OCI-M1 (cell line): Measurements from ENCODE around the gene ZDHHC14.

ENCODE experiments used
- DNase-seq: peaks from one replicate; lab custom pipeline; 2025; lab: John Stamatoyannopoulos, UW

The ZDHHC14 gene

DNA sequence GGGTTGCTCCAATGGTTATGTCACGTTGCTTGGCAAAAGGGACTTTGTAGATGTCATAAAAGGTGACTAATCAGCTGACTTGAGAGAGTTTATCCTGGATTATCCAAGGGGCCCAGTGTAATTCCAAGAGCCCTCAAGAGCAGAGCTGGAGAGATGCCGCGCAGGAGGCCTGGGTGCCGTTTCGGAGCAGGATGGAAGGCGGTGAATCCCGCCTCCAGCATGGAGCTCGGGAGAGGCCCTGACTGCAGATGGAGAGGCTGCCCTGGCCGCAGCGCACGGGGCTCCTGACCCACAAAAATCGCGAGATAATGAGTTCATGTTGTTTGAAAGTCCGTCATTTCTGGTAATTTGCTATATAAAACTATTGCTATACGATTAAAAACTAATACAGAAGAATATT is 219.8 kb downstream of the ZDHHC14 start:
- DNase-seq: no peak

DNA sequence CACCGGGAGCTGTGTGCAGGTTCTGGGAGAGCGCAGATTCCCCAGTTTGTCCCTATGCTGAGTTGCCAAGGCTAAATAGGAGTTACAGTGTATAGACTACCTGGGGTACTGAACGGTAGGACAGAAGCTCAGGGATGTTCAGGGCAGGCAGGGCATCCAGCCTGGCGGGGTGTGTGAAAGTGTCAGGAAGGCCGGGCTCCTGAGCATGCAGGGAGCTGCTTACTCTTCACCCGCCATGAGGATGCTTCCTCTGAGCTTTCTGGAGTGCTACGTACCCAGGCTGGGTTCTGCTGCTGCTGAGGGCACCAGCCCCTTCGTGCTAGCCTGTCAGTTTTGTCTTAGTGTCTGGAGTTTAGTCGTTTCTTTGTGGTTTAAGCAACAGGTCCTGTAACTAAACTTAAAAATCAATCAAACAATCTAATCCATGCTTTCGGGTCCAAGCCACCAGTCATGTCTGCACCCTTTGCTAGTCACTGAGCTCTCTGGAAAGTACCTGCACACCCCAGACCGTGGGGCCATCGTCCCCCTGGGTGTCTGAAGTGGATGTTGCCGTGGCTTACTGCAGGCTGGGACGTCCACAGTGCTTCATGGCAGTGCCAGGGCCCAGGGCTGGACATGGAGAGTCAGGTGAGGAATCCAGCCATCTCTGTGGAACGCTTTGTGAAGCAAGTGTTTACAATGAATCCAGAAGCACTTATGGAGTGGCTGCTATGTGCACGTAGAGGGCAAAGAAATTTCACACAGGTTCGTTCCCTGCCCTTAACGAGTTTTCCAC is 221.7 kb downstream of the ZDHHC14 start:
- no peak for DNase-seq

- DNase-seq: no peak
These were observed 222.4 kb downstream of the ZDHHC14 start for GRCh38 chr6:157603314-157603940.

DNA sequence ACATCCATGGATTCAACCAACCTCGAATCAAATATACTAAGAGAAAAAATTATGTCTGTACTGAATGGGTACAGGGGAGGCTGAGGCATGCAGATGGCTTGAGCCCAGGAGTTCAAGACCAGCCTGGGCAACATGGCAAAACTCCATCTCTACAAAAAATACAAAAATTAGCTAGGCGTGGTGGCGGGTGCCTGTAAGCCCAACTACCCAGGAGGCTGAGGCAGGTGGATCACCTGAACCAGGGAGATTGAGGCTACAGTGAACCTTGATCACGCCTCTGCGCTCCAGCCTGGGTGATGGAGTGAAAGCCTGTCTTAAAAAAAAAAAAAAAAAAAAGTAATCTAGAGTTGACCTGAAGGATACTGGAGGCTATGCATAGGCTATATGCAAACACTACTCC is 223.0 kb downstream of the ZDHHC14 start:
- DNase-seq: no peak

DNA sequence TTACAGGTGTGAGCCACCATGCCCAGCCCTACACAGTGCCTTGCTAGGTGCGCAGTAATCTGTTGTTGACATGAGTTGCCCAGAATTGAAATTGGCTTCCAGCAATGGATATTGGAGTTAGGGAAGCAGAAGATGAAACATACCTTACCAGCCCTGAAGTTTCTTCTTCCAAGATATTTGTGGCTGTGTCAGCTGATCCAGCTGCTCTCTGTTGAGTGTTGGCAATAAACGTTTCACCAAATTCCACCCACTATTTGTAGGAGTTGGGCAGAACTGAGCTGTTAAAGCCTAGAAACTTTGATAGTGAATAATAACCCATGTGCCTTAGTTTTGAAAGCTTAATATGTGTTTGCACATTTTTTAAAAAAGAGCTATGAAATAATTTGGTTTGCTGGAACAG is 223.8 kb downstream of the ZDHHC14 start:
- DNase-seq: no peak

- no peak for DNase-seq
These were observed 224.5 kb downstream of the ZDHHC14 start for GRCh38 chr6:157605484-157605883.

DNA sequence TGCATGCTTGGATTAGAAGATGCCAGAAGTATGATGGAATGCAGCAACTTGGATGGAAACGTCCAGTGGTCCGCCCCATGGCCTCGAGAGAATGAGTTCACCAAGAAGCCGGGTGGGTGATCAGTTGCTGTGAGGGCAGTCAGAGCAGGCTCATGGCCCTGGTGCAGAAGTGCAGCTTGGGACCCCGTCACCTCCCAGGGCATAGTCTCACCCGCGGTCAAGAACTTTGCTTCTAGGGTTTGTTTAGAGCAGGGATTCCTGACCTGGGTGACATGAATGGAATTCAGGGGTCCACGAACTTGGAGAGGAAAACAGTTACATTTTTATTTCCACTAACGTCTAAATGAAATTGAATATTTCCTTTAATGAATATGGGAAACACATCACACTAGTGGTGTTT is 225.5 kb downstream of the ZDHHC14 start:
- DNase-seq: no peak

DNA sequence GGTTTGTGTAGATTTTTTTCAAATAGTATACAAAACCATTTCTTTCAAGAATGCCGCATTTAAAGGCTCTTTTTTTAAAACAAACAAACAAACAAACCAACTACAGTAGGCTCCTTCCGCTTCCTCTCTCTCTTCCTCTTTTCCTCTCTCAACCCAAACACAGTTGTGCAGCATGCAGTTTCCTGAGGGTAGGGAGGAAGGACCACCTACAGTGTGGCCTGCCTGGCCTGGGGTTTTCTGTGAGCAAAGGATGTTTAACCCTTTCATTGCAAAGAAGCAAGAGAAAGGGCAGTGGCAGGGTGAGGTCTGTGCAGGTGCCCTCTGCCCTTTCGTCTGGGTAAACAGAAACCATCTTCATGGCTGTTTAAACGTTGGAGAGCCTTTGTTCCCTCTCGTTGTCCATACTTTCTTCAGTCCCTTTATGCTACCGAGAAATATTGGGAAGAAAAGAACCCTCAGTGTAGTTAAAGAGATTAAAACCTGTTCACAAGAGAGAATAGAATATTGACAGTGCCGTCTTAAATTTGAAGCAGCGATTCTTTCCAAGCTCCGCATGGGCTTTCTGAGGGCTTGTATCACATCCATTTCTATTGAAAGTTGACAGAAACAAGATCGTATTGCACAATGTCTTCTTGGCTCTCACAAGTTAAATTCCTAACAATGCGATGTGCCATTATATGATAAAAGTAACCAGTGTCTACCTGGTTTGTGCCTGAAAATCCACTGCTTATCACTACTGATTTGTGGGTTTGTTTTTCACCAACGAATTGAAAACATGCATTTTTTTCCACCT is 226.5 kb downstream of the ZDHHC14 start:
- no peak for DNase-seq

GRCh38 chr6:157608221-157609075 is 227.5 kb downstream of the ZDHHC14 start:
- DNase-seq: no peak

- DNase-seq: no peak
These were observed 228.1 kb downstream of the ZDHHC14 start for GRCh38 chr6:157609117-157609516.

GRCh38 chr6:157609556-157609955 is 228.6 kb downstream of the ZDHHC14 start:
- no peak for DNase-seq

- DNase-seq: no peak
These were observed 229.5 kb downstream of the ZDHHC14 start for GRCh38 chr6:157610451-157610999.

- DNase-seq: no peak
These were observed 230.4 kb downstream of the ZDHHC14 start for GRCh38 chr6:157611406-157611805.

GRCh38 chr6:157613011-157613522 is 232.1 kb downstream of the ZDHHC14 start:
- peak; percentile 24 for DNase-seq

DNA sequence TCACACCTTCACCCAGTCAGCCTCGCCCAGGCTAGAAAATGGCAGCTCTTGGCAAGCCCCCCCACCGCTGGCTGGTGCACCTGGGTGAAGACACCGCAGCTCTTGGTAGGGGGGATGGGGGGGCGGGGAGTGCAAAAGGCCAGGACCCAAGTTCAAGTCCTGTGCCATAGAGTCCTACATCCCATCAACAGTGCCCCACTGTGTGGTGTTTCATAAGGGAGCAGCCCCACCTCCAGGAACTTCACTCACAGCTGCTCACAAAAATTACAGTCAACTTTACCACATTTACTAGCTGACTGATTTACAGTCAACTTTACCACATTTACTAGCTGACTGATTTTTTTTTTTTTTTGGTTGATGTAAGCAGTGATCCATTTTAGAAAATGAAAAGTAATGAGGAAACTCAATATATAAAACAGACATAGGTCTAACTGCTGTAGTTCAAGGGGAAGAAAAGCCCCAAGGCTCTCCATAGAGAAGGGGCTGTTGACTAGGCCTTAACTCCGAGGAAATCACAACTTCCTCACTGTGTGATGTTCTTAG is 233.1 kb downstream of the ZDHHC14 start:
- no peak for DNase-seq

DNA sequence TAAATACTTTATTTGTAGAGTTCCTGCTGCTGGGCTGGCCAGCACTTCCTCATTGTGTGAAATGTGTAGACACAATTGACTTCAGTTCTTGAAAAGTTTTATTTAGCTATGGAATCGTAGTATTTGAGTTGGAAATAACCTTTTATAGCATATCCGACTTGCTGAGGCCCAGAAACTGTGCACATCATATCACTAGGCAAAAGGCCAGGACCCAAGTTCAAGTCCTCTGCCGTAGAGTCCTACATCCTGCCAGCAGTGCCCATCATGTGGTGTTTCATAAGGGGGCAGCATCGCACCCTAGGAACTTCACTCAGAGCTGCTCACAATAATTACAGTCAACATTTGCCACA is 234.4 kb downstream of the ZDHHC14 start:
- DNase-seq: no peak

DNA sequence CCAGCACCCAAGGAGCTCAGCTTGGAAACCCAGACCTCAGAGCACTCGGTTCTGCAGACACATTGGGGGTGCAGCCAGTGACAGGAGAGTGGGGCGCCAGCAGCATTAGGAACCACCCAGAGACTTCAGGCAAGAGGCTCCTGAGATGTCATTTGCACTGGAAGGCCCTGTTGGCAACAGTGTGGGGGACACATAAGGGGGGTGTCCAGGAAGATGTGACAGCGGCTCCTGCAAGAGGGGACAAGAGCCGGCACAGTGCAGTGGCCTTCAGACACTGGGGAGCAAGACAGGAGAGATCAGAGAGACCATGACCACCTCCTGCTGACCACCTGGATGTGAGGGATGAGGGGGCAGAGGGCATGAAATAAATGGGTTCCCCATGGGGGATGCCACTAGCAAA is 235.0 kb downstream of the ZDHHC14 start:
- no peak for DNase-seq

DNA sequence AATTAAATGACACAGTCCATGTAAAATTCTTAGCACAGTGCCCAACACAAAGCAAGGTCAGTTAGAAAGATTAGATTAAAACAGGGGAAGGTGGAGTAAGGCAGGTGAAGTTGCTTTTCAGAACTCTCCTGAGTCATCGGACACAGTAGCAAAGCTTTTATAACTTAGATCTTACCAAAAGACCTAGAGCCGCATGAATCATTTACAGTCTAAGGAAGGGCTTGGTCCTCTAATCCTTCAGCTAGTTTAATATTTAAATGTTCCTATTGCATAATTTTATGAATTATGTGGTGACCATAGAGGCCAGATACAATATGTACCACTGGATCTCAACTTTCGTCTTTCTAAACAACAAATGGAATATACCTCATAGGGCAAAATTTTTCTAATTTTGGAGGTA is 240.0 kb downstream of the ZDHHC14 start:
- DNase-seq: no peak

- DNase-seq: no peak
These were observed 240.4 kb downstream of the ZDHHC14 start for GRCh38 chr6:157621406-157621805.

DNA sequence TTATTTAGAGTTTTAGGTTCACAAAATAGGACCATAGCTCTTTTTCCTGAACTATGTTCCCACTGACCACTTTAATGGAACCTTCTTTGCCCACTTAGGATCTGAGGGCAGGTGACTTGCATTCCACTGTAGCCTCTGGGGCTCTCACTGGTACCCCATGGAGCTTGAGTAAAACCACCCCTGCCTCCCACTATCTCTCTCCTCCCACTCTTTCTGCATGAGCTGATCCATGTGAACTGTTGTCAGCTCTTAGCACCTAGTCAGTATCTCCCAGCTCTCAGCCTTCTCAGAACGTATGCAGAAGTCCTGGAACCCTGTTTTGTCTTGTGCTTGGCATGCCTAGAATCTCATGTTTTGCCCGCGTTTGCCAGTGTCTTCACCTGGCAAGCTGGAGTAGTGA is 241.4 kb downstream of the ZDHHC14 start:
- DNase-seq: no peak

GRCh38 chr6:157625111-157625510 is 244.1 kb downstream of the ZDHHC14 start:
- DNase-seq: no peak
